GM21619 (cell line): ENCODE measurements around the gene RNASE2.
"Not testable (repeated sequence)": the region's sequence is repeated elsewhere in the genome, so short reads cannot be mapped to it uniquely, and the experiment has no call there.

Experiments used
- ATAC-seq: cut with Tn5 transposase; IDR thresholded peaks from one replicate; pipeline ENCODE4 v1.9.1; 2021; ENCODE audit not compliant: unreplicated experiment

Gene RNASE2

DNA sequence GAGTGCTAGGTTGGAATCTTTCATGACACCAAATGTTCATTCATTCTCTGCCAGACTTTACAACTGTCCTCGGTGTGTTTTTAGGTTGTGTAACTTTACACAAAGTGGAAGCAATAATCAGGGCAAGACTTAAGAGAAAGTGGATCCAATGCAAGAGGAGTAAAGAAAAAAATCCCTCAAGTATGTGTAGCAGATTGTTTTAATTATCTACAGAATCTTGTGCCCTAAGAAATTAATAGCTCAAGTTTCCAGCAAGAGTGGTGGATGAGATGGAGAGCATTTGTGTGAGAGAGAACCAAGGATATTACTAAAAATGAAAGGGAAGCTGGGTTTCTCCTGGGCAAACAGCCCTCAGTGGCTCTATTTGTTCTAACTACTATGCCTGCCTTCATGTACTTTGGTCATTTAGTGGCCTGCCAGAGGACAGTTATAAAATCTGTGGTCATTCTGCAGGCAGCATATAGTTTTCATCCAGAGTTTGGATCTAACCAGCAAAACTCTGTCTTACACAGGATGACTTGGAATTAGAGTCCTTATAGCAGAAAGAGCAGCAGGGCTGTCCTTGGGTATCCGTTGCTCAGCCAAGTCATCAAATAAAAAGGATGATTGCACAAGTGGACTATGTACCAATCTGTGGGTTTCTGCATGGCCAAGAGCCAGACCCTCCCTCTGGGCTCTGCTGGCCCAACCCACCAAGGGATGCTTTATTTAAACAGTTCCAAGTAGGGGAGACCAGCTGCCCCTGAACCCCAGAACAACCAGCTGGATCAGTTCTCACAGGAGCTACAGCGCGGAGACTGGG, at the start of gene RNASE2:
Gene RNASE2 (plus strand): TSS at position 752 of the 802 bp plus-strand sequence. CDS start 285 bp downstream, outside the sequence.
- not testable (repeated sequence) for ATAC-seq

DNA sequence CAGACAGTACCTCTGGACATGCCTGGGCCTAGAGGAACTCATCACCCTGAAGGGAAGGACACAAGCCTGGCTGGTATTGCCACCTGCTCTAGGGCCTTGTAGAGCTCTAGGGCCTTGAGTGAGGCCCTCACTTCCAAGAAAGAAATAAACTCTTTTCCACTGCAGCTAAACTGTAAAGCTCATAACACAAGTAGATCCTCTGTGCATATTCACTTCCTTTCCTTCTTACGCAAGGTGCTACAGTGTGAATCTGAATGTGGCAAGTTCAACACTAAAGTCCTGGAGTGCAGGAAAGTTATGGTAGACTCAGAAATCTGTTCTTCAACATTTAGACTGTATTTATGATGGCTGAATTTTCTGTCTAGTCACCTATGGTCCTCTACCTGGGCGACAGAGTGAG, 49.6 kb upstream of the RNASE2 start:
- ATAC-seq, result no peak

DNA sequence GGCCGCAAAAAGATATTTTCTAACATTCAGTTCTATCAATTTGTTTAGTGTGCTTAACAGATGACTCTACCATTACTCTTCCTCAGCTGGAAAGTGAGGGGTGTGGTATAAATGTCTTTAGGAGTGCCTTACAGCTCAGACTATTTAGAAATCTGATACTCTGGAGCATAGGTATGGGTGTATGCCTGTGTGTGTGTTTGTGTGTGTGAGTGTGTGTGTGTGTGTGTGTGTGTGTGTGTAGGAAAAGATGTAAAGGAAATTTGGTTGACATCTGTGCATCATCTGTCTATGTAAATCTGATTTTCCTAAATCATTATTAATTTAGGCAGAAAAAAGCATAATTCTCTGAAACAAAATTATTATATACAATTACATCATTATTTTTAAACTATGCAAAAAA, 48.1 kb upstream of the RNASE2 start:
- no peak for ATAC-seq

DNA sequence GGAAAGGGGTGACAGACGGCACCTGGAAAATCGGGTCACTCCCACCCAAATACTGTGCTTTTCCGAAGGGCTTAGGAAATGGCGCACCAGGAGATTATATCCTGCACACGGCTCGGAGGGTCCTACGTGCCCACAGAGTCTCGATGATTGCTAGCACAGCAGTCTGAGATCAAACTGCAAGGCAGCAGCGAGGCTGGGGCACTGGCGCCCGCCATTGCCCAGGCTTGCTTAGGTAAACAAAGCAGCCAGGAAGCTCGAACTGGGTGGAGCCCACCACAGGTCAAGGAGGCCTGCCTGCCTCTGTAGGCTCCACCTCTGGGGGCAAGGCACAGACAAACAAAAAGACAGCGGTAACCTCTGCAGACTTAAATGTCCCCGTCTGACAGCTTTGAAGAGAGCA, 44.5 kb upstream of the RNASE2 start:
- ATAC-seq, result not testable (repeated sequence)

DNA sequence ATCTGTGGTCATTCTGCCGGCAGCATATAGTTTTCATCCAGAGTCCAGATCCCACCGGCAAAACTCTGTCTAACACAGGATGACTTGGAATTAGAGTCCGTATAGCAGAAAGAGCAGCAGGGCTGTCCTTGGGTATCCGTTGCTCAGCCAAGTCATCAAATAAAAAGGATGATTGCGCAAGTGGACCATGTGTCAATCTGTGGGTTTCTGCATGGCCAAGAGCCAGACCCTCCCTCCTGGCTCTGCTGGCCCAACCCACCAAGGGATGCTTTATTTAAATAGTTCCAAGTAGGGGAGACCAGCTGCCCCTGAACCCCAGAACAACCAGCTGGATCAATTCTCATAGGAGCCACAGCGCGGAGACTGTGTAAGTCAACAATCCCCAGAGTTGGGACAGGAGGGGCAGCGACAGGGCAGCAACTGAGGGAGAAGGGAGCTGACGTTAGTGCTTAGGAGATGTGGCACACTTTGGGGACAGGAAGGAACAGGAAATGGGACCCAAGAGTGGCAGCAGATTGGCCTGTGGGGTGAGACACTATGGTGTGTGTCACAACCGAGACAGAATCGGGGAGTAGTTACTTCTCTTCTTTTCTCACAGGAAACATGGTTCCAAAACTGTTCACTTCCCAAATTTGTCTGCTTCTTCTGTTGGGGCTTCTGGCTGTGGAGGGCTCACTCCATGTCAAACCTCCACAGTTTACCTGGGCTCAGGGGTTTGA, 36.1 kb upstream of the RNASE2 start:
- ATAC-seq, result not testable (repeated sequence)

DNA sequence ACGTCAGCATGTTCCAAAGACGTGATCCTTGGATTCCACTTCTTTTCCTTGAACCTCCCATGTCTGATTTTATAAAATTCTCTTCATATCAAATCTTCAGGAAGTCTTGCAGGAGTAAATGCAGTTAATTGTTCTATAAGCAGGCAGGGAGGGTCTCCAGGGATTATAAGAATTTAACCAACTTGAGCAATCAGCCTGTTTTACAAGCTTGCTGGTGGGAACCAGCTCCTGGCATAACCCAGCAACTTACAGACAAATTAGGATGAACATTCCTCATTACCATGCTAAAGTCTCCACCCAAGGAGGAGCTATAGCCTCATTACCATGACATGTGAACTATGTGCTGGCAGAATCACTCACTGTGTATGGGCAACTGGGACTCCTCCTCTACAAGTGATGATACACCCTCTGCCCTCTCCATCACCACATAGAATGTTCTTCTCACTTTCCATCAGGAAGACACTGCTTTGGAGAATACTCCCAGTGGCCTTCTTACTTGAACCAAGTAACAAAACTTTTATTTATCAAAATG, 31.5 kb upstream of the RNASE2 start:
- not testable (repeated sequence) for ATAC-seq

DNA sequence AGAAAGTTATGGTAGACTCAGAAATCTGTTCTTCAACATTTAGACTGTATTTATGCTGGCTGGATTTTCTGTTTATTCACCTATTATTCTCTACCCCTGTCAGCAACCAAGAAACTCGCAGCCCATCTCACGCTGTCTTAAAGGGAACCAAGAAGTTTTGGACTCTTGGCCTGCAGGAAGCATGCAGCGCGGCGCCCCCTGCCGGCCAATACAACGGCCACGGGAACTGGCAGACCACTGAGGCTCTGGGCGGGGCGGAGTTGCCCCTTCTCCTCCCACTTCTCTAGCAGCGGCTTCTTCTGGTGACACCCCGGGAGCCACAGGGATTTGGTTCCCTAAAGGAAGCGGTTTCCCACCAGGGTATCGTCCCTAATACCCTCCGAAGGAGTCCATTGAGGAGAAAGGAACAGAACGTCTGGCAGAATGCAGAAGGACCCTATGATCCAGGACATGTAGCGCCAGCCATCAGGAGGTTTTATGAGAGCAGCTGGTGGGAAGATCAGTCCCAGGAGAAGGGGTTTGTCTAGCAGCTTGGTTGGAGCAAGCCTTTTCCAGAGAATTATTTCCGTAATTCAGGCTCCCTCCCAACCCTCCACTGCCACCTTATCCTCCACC, 21.0 kb upstream of the RNASE2 start:
- ATAC-seq, result no peak

DNA sequence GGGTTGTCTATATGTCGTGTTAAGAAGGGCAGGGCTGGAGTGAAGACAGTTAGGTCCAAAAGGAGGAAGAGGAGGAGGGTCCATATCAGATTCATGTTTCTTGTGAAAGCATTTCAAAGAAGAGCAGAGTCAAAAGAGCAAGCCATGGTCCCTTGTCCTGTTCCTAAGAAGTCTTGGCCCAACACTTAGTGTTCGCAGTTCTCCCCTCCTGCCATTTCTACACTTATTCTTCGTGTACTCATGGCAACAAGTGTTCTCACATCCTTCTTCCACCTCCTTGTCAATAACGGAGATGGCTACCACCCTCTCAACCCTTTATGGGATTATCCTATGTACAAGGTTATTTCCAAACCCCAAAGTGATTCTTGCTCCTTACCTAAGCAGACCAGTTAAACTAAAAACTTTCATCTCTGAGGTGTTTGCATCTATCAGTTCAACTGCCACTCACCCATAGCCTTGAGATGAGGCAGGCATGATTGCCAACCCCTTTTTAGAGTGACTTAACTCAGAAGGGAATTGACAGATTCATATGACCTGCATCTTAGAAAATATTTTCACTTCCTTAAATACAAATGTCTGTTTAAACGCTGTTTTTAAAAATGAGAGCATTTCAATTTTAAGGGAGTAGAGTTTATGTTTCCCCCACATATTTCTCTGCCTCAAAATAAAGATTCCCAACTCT, 19.8 kb upstream of the RNASE2 start:
- no peak for ATAC-seq

DNA sequence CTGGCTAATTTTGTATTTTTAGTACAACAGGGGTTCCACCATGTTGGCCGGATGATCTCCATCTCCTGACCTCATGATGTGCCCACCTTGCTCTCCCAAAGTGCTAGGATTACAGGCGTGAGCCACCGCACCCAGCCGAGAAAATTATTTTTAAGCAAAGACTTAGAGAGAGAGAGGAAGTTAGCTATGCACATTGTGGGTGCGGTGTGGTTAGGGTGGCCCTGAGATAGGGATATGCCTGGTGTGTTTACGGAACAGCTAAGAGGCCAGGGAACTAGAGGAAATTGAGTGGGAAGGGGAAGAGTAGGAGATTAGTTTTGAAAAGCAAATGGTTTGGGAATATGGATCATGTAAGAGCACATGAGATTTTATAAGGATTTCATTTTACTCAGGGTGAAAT, 10.1 kb upstream of the RNASE2 start:
- not testable (repeated sequence) for ATAC-seq

DNA sequence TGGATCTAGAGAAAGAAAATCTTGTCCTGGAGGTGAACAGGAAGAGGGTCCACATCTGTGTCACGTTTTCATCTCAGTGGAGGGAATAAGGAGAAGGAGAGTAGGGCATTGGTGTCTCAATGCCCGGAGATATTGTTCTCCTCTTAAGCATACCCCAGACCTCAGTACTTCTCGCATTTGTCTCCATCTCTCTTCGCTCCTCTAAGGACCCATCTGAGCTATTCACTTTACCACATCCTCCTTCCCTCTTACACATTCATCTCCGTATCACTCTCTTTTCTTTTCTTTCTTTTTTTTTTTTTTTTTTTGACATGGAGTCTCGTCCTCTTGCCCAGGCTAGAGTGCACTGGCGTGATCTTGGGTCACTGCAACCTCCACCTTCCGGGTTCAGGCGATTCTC, 8.6 kb upstream of the RNASE2 start:
- not testable (repeated sequence) for ATAC-seq

DNA sequence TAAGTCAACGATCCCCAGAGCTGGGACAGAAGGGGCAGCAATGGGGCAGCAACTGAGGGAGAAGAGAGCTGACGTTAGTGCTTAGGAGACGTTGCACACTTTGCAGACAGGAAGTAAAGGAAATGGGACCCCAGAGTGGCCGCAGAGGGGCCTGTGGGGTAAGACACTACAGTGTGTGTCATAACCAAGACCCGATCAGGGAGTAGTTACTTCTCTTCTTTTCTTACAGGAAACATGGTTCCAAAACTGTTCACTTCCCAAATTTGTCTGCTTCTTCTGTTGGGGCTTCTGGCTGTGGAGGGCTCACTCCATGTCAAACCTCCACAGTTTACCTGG, 219 bp downstream of the RNASE2 start:
- ATAC-seq, result not testable (repeated sequence)

DNA sequence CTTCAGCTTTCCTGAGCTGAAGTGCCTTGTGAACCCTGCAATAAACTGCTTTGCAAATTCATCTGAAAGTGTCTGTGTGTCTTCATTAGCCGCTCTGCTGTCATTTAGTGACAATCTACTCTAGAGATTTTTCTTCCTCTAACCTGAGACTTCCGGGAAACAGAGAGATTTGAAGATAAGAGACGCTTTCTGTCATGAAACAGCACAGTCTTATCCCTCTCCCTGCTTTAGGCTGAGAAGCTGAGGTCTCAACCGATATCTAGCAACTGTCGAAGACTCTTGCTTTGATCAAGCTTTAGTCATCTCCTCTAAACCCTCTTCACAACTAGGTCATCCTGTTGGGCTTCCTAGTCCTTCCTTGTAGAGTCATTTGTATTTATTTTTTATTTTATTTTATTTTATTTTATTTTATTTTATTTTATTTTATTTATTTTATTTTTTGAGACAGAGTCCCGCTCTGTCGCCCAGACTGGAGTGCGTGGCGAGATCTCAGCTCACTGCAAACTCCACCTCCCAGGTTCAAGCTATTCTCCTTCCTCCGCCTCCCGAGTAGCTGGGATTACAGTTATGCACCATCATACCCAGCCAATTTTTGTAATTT, 1.2 kb downstream of the RNASE2 start:
- ATAC-seq, result no peak

DNA sequence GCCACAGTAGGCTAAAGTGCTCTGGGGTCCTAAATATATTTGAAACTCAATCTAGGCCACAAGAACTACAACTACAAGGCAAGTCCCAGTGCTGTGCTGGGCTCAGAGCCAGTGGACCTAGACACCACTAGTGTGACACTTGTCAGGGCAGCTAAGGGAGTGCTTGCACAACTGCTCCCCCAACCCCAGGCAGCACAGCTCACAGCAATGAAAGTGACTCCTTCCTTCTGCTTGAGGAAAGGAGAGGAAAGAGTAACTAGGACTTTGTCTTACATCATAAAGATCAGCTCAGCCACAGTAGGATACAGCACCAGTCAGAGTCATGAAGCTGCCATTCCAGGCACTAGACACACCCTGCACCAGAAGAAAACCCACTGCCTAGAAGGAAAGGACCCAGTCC, 3.7 kb downstream of the RNASE2 start:
- ATAC-seq, result not testable (repeated sequence)

DNA sequence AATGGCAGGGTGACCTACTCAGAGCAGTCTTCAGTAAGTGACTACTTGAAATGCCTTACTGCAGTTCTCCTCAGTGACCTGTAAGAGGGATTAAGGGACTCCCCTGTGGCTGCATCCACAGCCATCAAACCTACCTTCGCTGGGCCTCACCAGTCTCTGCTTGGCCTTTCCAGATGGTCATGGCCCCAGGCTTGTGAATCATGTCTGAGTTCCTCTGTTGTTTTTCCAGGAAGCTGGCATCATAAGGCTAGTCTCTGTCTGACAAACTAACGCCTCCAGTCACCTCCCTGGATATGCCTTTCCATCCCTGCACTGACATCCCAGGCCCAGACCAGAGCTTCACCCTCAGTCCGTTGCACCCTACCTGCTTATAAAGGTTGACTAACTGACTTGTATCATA, 14.0 kb downstream of the RNASE2 start:
- ATAC-seq, result no peak

DNA sequence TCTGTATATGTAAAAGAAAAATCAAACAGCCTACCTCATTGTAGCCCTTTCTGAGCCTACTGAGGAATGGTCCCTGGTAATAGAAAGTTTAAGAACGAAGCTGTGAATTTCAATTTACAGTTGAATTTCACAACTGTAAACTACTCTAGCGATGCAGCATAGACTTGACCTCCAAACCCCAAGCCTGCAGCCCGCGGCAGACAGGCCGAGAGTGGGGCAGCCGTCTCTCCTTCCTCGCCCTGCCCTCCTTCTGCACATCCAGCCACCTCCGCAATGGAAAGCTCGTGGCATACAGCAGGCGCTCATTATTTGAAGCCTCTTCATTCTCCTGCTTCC, 15.3 kb downstream of the RNASE2 start:
- no peak for ATAC-seq

DNA sequence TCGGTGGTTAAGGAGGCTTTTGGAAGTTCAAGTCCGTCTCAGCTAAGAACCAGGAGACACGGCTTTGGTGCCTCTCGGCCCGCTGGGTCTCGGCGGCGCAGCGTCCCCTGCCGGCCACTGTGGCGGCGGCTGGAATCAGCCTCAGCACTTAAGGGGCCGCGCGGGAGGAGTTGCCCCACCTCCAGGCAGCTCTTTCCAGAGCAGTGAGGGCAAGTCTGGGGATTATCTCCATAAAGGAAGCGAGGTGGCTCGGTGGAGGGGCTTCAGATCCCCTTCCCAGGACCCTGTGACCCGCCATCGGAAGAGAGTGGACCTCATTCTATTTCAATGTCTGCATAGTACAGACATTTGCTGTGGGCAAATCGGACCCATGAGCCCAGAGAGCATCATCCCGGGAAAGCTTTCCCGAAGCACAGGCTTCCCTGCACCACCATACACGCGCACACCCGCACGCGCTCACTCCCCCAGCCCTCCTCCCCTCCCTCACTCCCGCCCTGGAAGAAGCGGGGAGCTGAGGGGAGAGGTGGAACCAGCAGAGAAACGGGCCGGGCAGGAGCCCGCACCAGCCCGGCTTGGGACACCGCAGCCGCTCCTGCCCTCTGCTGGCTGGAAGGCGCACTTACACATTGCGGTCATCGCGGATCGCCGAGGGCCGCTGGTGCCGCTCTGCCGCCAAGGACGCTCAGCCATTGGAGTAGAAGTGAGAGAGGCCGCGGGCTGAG, 15.9 kb downstream of the RNASE2 start:
- ATAC-seq, result peak; percentile 93

DNA sequence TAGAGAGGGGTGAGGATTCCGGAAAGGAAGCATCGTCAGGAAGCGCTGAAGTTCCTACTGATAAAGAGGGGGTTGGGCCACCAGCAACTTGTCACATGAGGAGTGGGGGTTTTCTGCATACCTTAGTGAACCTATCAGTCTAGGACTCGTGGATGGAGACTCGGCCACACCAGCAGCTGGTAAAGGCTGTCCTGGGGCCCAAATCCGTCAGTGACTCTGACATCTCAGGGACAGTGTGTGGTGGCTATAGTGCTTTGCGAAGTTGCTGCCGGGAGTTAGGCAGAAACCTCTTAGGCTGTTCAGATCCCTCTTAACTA, 16.4 kb downstream of the RNASE2 start:
- peak; percentile 23 for ATAC-seq

DNA sequence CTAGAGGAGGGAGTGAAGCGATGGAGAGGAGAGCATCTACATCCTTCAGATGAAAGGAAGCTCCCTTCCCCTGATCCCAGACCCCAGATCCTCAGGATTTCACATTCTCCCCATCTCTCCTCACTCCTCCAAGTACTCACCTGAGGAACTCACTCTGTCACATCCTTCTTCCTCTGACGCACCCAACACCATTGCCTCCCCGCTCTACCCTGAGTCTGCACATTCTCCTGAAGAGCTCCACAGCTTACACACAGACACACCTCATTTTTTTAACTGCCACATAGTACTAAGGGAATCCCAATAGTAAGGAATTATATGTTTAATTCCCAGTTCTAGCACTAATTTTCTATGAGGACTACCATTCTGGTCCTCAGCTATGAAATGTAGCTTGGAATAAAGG, 18.2 kb downstream of the RNASE2 start:
- ATAC-seq, result no peak

DNA sequence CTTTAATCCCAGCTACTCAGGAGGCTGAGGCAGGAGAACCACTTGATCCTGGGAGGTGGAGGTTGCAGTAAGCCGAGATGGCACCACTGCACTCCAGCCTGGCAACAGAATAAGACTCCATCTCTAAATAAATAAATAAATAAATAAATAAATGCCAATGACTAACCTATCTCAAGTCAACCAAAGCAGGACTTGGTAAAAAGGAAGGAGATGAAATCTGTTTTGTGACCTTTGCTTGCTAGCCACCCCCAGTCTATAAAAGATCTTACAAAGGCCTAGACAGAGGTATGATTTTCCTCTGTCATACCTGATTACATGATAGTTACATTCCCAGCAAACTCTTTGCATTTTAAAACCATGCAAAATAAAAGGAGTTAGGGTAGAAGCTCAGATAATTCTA, 21.0 kb downstream of the RNASE2 start:
- ATAC-seq, result no peak

DNA sequence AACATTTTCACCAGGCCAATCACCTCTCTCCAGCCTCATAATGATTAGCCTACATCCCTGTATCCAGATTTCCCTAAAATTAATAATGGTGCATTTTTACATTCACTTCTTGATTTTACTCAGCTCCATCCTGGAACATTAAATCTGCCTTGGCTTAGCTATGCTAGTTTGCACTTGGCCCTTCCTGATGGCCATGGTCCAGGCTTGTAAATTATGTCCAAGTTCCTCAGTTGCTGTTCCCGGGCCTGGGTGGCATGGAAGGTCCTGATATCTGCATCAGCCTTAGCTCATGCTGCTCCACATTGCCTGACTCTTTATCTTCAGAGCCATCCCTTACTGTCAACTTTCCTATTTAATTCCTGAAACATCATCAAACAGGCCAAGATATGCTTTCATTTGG, 23.4 kb downstream of the RNASE2 start:
- no peak for ATAC-seq
